ENCODE measurements around the gene ZNF451.

The ZNF451 gene

GRCh38 chr6:57215260-57215659, 125.3 kb downstream of the ZNF451 start:
- no peak for DNase-seq

- DNase-seq, result no peak
Observed at GRCh38 chr6:57216235-57217101, 126.5 kb downstream of the ZNF451 start.

GRCh38 chr6:57217270-57217669, 127.3 kb downstream of the ZNF451 start:
- no peak for DNase-seq

All from left hindlimb (tissue), 1 donor.